ENCODE results near the gene MLPH.

GRCh38 chr2:237567276-237568029 lies 80.4 kb downstream of the MLPH start:
- TF ChIP-seq CTCF (conservative IDR thresholded peaks at IDR 0.05) (no peak), ZFX (IDR thresholded peaks at IDR 0.05) (no peak)

Measured in C4-2B (cell line).